Stomach (tissue), 9 donors: ENCODE data around the gene PTGER3. TPM values are rescaled to one million over a fixed set of nuclear protein-coding genes. Genes with fewer than 3 reads are reported as not detected.

Experiments used
- DNase-seq, 2 donors: peaks; one replicate each; pipeline versions ENCODE4 v3.0.0 to v3.0.0-alpha.2; 2013 to 2019
- H3K27ac ChIP-seq, 5 donors: fragments of 200-600 bp in 4 of 5; sonication (generic) in 4 of 5; one replicate each; pipeline ENCODE4 v1.5.1; 2013 to 2019; ENCODE audit warnings: mild to moderate bottlenecking in 1 of 5, moderate library complexity in 1 of 5
- H3K27me3 ChIP-seq, 3 donors: fragments of 200-600 bp; sonication (generic); one replicate each; pipeline ENCODE4 v1.5.1; 2017 to 2019; ENCODE audit warnings: mixed run types in 1 of 3
- H3K36me3 ChIP-seq, 4 donors: fragments of 200-600 bp; sonication (generic); 1 replicate in 3 of 4; 2 replicates in 1 of 4; pipeline ENCODE4 v1.5.1; 2016 to 2019
- H3K4me1 ChIP-seq, 4 donors: fragments of 200-600 bp; sonication (generic); one replicate each; pipeline ENCODE4 v1.5.1; 2016 to 2019
- H3K4me3 ChIP-seq, 4 donors: fragments of 200-600 bp; sonication (generic) in 3 of 4; one replicate each; pipeline ENCODE4 v1.5.1; 2016 to 2019; ENCODE audit warnings: mild to moderate bottlenecking in 1 of 4
- H3K9me3 ChIP-seq, 4 donors: fragments of 200-600 bp; sonication (generic); one replicate each; pipeline ENCODE4 v1.5.1; 2016 to 2019
- EP300 ChIP-seq: sonication (generic); formaldehyde crosslinking; IDR thresholded peaks from one replicate; pipeline ENCODE4 v1.6.1; 2017; ENCODE audit warnings: antibody characterized with exemption
- POLR2A ChIP-seq, 4 donors: fragments of 450-650 bp; IDR thresholded peaks; one replicate each; pipeline ENCODE4 v1.6.1; 2016; ENCODE audit warnings: antibody characterized with exemption in 4 of 4, control low read depth in 2 of 4, mild to moderate bottlenecking in 1 of 4, moderate library complexity in 1 of 4
- POLR2AphosphoS5 ChIP-seq, 3 donors: sonication (generic); formaldehyde crosslinking; IDR thresholded peaks; one replicate each; pipeline ENCODE4 v1.6.1; 2016; ENCODE audit warnings: antibody characterized with exemption in 3 of 3
- WGBS, 5 donors: extraction: QIAGEN DNeasy Blood & Tissue Kit in 3 of 5; methylation state at CpG; one replicate each; pipeline versions ENCODE4 v1.1.5 to v1.1.7; 2013 to 2018; 5-methylcytosine and 5-hydroxymethylcytosine counted together
- intact Hi-C: fragments of 100-400 bp; cut with DNase I; formaldehyde crosslinking; loops from one replicate; pipeline ENCODE4 v1.15.1; 2023; ENCODE audit warnings: low total_unique reads
- polyA plus RNA-seq, 3 donors: library from polyadenylated mRNA; stranded (reverse); fragments of 200-250 nt; gene quantifications; one replicate each; pipeline ENCODE4 v1.2.3, GENCODE V29; 2013
- small RNA-seq, 4 donors: library from RNA; depleted of rRNA; stranded (forward); fragments of <200 nt; gene quantifications; one replicate each; pipeline ENCODE3, GENCODE V24; 2016
- total RNA-seq, 5 donors: library from RNA; depleted of rRNA; stranded (reverse); fragments of >200 nt; gene quantifications; one replicate each; pipeline versions ENCODE4 v1.1.0 to v1.2.3, GENCODE V29; 2014 to 2016
- TF ChIP-seq, protein P1 (sequence below), 7 experiments: fragments of 450-650 bp in 4 of 7; fragments of 200-600 bp in 3 of 7; sonication (generic) in 3 of 7; IDR thresholded peaks; one replicate each; pipeline ENCODE4 v1.5.1; 2016 to 2019; ENCODE audit warnings: antibody characterized with exemption in 7 of 7, control low read depth in 2 of 7, mild to moderate bottlenecking in 1 of 7
- donor health status: healthy with polysubstance abuse.
- donor health status: Bipolar disorder and iron deficiency.
- donor health status: healthy.

The PTGER3 gene
- total and polyA plus RNA-seq, 8 donors: 2.3 to 44.3 (median 15.2) TPM

DNA sequence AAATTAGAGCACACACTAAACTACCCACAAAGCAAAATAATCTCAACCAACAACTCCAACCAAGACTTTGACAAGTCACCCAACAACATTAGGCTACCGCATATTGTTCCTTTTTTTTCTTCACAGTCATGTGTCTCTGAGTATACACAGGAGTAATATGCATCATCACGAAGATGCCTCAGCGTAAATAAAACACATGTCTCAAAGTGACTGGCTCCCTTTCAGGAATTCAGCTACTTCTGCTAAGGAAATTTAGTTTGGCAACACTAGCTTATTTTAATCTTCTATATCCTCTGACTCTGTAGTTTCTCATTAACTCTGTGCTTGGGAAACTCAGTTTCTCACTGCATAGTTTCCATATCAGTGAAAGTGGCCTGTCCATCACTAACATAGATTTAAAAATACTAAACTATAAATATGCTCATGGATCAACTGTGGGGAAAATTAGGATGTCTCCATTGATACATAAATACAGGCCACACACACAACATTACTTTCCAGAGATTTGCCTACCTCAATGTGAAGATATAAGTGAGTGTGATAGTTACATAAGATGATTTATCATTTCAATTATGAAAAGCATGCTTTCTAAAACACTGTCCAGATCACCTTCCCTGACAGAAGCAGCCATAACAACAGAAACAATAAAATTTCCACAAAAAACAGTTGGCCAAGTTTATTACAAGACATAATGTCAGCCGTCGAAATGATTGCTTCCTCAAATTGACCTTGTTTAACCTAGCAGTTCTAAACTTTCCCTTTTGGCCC is 113.2 kb downstream of the PTGER3 start:
- intact Hi-C loops: no loop called here
- peaks cover 0 to 8% (median 1%) of the 10 kb centered on the region in 4 donors for H3K4me1 ChIP-seq
- H3K27ac ChIP-seq: no peak overlapping the region
- no peak for TF ChIP-seq EP300
- no peak for TF ChIP-seq POLR2AphosphoS5 (IDR thresholded peaks at IDR 0.05)
- TF ChIP-seq POLR2A (IDR thresholded peaks at IDR 0.05): no peak
- H3K36me3 ChIP-seq: no peaks in the 10 kb centered on the region
- WGBS, 5 donors: 66 to 79% (median 70%) methylated on average over 5 of the region's 5 CpGs
- peak in 1 of 2 donors; percentile 28 for DNase-seq
- H3K4me3 ChIP-seq: no peak overlapping the region
- H3K9me3 ChIP-seq: peaks cover 0 to 4% (median 1%) of the 10 kb centered on the region in 4 donors
- no peaks in the 10 kb centered on the region for H3K27me3 ChIP-seq

DNA sequence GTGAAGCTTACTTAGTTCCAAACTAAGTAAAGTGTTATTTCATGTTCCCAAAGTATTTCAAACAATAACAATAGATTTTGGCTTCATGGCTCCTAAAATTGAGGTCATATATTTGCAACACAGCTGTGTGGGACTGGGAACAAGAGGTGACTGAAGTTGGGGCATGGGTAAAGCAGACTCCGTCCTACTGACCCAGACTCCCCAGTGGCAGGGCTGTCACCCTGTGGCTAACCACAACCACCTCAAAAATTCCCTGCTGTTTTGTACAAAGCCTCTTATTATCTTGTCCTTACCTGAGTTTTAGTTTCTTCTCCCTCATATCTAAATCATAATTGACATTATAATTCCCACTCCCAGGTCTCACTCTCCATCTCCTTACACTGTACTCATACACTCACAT is 117.6 kb downstream of the PTGER3 start:
- no peak overlapping the region for H3K4me3 ChIP-seq
- no peaks in the 10 kb centered on the region for H3K9me3 ChIP-seq
- H3K27me3 ChIP-seq: no peaks in the 10 kb centered on the region
- intact Hi-C loops: no loop called here
- no peaks in the 10 kb centered on the region for H3K36me3 ChIP-seq
- WGBS, 5 donors: 53 to 78% (median 75%) methylated on average over 1 of the region's 1 CpG
- no peak overlapping the region for H3K27ac ChIP-seq
- peaks cover 0 to 15% (median 7%) of the 10 kb centered on the region in 4 donors for H3K4me1 ChIP-seq
- TF ChIP-seq POLR2A (IDR thresholded peaks at IDR 0.05): no peak
- TF ChIP-seq POLR2AphosphoS5 (IDR thresholded peaks at IDR 0.05): no peak
- no peak for DNase-seq

DNA sequence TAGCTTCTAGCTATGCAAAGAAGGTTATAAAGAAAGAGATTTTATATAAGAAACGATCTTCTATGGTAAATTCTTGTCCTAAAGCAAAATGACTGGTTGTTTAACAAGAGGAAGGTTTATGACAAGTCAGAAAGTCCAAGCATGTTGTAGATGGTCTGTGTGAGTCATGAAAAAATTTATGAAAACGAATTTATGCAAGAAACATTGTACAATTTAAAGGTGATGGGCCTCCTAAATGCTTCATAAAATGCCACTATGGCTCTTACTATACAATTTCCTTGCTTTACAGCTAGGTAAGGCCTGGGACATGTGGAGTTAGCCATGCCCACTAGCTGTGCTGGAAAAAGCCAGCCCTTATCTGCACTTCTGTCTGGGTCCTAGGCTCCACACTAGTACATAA is 125.4 kb downstream of the PTGER3 start:
- Histone ChIP-seq H3K4me1 (no peaks in the 10 kb centered on the region), H3K36me3 (no peaks in the 10 kb centered on the region), H3K4me3 (no peak overlapping the region), H3K27me3 (no peaks in the 10 kb centered on the region), H3K27ac (no peak overlapping the region), H3K9me3 (peaks cover 0 to 13% (median 4%) of the 10 kb centered on the region in 4 donors)
- TF ChIP-seq POLR2AphosphoS5 (IDR thresholded peaks at IDR 0.05) (no peak), POLR2A (IDR thresholded peaks at IDR 0.05) (no peak), EP300 (no peak)
- TF ChIP-seq, protein P1, sequence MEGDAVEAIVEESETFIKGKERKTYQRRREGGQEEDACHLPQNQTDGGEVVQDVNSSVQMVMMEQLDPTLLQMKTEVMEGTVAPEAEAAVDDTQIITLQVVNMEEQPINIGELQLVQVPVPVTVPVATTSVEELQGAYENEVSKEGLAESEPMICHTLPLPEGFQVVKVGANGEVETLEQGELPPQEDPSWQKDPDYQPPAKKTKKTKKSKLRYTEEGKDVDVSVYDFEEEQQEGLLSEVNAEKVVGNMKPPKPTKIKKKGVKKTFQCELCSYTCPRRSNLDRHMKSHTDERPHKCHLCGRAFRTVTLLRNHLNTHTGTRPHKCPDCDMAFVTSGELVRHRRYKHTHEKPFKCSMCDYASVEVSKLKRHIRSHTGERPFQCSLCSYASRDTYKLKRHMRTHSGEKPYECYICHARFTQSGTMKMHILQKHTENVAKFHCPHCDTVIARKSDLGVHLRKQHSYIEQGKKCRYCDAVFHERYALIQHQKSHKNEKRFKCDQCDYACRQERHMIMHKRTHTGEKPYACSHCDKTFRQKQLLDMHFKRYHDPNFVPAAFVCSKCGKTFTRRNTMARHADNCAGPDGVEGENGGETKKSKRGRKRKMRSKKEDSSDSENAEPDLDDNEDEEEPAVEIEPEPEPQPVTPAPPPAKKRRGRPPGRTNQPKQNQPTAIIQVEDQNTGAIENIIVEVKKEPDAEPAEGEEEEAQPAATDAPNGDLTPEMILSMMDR (IDR thresholded peaks at IDR 0.05): no peak
- WGBS, 5 donors: 52 to 67% (median 63%) methylated on average over 2 of the region's 2 CpGs
- no peak for DNase-seq
- intact Hi-C loops: no loop called here

Small RNAs within 50 kb of the gene (small RNA-seq; reads per million reads assigned to genes)
- 591 to 1,537 (median 1,050) reads per million in 4 donors for gene MIR186

Other genes with a start within 250 kb of the PTGER3 start
- 100 to 1,000 TPM in 1 of 5 donors, 10 to 100 TPM in 4; 33.9 to 178 (median 68.3) TPM for gene ZRANB2, start 33.2 kb upstream of the PTGER3 start, total RNA-seq
- 10 to 100 TPM; 19.9 to 47.0 (median 21.9) TPM for gene ZRANB2, start 33.2 kb upstream of the PTGER3 start, polyA plus RNA-seq